Prostate gland (tissue), 2 donors: Measurements from ENCODE around the gene CHCHD1. TPM values are rescaled to one million over a fixed set of nuclear protein-coding genes. Genes with fewer than 3 reads are reported as not detected.

Experiments
- DNase-seq: peaks from one replicate; pipeline ENCODE4 v3.0.0-alpha.2; 2019; ENCODE audit warnings: low spot score
- H3K27ac ChIP-seq, 2 donors: fragments of 200-600 bp; sonication (generic); 2 replicates each; pipeline ENCODE4 v1.5.1; 2017 to 2019
- H3K27me3 ChIP-seq: fragments of 200-600 bp; sonication (generic); replicated peaks from 2 replicates; pipeline ENCODE4 v1.5.1; 2019; ENCODE audit not compliant: insufficient read depth
- H3K36me3 ChIP-seq, 2 donors: fragments of 200-600 bp; sonication (generic); 1 replicate in 1 of 2; 2 replicates in 1 of 2; pipeline versions ENCODE4 v1.5.1 to v1.8.1; 2017 to 2019
- H3K4me1 ChIP-seq: fragments of 200-600 bp; sonication (generic); replicated peaks from 2 replicates; pipeline ENCODE4 v1.5.1; 2019
- H3K4me3 ChIP-seq, 2 donors: fragments of 200-600 bp; sonication (generic); 2 replicates each; pipeline ENCODE4 v1.5.1; 2017 to 2019
- H3K9me3 ChIP-seq: fragments of 200-600 bp; sonication (generic); 2 replicates; pipeline ENCODE4 v1.5.1; 2017
- CTCF ChIP-seq, 4 experiments: fragments of 200-600 bp in 2 of 4; fragments of 450-650 bp in 2 of 4; sonication (generic) in 2 of 4; IDR thresholded peaks; 1 replicate in 3 of 4; 2 replicates in 1 of 4; pipeline ENCODE4 v1.5.1; 2016 to 2019; ENCODE audit warnings: antibody characterized with exemption in 4 of 4, mild to moderate bottlenecking in 2 of 4, moderate library complexity in 2 of 4
- POLR2A ChIP-seq: fragments of 450-650 bp; IDR thresholded peaks from one replicate; pipeline ENCODE4 v1.6.1; 2016; ENCODE audit warnings: antibody characterized with exemption, mild to moderate bottlenecking
- POLR2AphosphoS5 ChIP-seq: sonication (generic); formaldehyde crosslinking; IDR thresholded peaks from one replicate; pipeline ENCODE4 v1.6.1; 2017; ENCODE audit warnings: antibody characterized with exemption
- WGBS: methylation state at CpG from one replicate; pipeline ENCODE4 v1.1.5; 2018; 5-methylcytosine and 5-hydroxymethylcytosine counted together
- intact Hi-C: fragments of 100-400 bp; cut with DNase I; formaldehyde crosslinking; loops from one replicate; pipeline ENCODE4 v1.14.2; 2022
- total RNA-seq, 2 donors: library from RNA; depleted of rRNA; stranded (reverse); fragments of >200 nt; gene quantifications; one replicate each; pipeline ENCODE4 v1.1.0, GENCODE V29; 2016

CHCHD1 gene
- total RNA-seq, 2 donors from 2014 or later: 33.2 to 55.6 TPM

- peak overlapping the region; percentile 15 to 19 for H3K27ac ChIP-seq
Observed at GRCh38 chr10:73816917-73817729, 35.3 kb downstream of the CHCHD1 start.

GRCh38 chr10:73817826-73818225, 36.0 kb downstream of the CHCHD1 start:
- intact Hi-C loops: no loop called here

More at GRCh38 chr10:73816917-73817729, 35.3 kb downstream of the CHCHD1 start:
- WGBS: 81% methylated on average over 10 of the region's 10 CpGs
- TF ChIP-seq POLR2AphosphoS5 (no peak), CTCF (IDR thresholded peaks at IDR 0.05) (no peak), POLR2A (no peak)
- Histone ChIP-seq H3K9me3 (no peaks in the 10 kb centered on the region), H3K36me3 (no peaks in the 10 kb centered on the region), H3K4me1 (peaks cover 9% of the 10 kb centered on the region), H3K27me3 (no peaks in the 10 kb centered on the region), H3K4me3 (no peak overlapping the region)
- intact Hi-C loops: no loop called here
- no peak for DNase-seq

GRCh38 chr10:73818402-73818801, 36.6 kb downstream of the CHCHD1 start:
- no peaks in the 10 kb centered on the region for H3K27me3 ChIP-seq
- WGBS: 82% methylated on average over 10 of the region's 10 CpGs
- intact Hi-C loops: no loop called here
- H3K4me3 ChIP-seq: no peak overlapping the region
- DNase-seq: no peak
- no peak overlapping the region for H3K27ac ChIP-seq
- H3K4me1 ChIP-seq: peaks cover 9% of the 10 kb centered on the region
- H3K36me3 ChIP-seq: no peaks in the 10 kb centered on the region
- TF ChIP-seq CTCF (IDR thresholded peaks at IDR 0.05) (no peak), POLR2A (no peak), POLR2AphosphoS5 (no peak)
- H3K9me3 ChIP-seq: no peaks in the 10 kb centered on the region

More at GRCh38 chr10:73817826-73818225, 36.0 kb downstream of the CHCHD1 start:
- peaks cover 9% of the 10 kb centered on the region for H3K4me1 ChIP-seq
- 93% methylated on average over 5 of the region's 5 CpGs for WGBS
- DNase-seq: no peak
- no peak overlapping the region for H3K27ac ChIP-seq
- no peaks in the 10 kb centered on the region for H3K36me3 ChIP-seq
- H3K4me3 ChIP-seq: no peak overlapping the region
- TF ChIP-seq POLR2A (no peak), POLR2AphosphoS5 (no peak), CTCF (IDR thresholded peaks at IDR 0.05) (no peak)
- H3K27me3 ChIP-seq: no peaks in the 10 kb centered on the region
- no peaks in the 10 kb centered on the region for H3K9me3 ChIP-seq

GRCh38 chr10:73819081-73819480, 37.2 kb downstream of the CHCHD1 start:
- WGBS: 70% methylated on average over 5 of the region's 5 CpGs

More at GRCh38 chr10:73819081-73819480, 37.2 kb downstream of the CHCHD1 start:
- Histone ChIP-seq H3K9me3 (no peaks in the 10 kb centered on the region), H3K4me1 (peaks cover 9% of the 10 kb centered on the region), H3K27me3 (no peaks in the 10 kb centered on the region), H3K27ac (peak overlapping the region; percentile 46 to 71), H3K36me3 (no peaks in the 10 kb centered on the region), H3K4me3 (peak overlapping the region in 1 of 2 donors; percentile 9)
- DNase-seq: no peak
- intact Hi-C loops: no loop called here
- TF ChIP-seq CTCF (IDR thresholded peaks at IDR 0.05) (no peak), POLR2AphosphoS5 (no peak), POLR2A (no peak)
